ENCODE measurements around the gene OGFOD3.
"Not testable (repeated sequence)": the region's sequence is repeated elsewhere in the genome, so short reads cannot be mapped to it uniquely, and the experiment has no call there.

The OGFOD3 gene, protein sequence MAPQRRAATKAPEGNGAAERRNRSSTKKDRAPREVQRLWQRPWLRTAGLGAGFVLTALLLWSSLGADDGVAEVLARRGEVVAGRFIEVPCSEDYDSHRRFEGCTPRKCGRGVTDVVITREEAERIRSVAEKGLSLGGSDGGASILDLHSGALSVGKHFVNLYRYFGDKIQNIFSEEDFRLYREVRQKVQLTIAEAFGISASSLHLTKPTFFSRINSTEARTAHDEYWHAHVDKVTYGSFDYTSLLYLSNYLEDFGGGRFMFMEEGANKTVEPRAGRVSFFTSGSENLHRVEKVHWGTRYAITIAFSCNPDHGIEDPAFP

DNA sequence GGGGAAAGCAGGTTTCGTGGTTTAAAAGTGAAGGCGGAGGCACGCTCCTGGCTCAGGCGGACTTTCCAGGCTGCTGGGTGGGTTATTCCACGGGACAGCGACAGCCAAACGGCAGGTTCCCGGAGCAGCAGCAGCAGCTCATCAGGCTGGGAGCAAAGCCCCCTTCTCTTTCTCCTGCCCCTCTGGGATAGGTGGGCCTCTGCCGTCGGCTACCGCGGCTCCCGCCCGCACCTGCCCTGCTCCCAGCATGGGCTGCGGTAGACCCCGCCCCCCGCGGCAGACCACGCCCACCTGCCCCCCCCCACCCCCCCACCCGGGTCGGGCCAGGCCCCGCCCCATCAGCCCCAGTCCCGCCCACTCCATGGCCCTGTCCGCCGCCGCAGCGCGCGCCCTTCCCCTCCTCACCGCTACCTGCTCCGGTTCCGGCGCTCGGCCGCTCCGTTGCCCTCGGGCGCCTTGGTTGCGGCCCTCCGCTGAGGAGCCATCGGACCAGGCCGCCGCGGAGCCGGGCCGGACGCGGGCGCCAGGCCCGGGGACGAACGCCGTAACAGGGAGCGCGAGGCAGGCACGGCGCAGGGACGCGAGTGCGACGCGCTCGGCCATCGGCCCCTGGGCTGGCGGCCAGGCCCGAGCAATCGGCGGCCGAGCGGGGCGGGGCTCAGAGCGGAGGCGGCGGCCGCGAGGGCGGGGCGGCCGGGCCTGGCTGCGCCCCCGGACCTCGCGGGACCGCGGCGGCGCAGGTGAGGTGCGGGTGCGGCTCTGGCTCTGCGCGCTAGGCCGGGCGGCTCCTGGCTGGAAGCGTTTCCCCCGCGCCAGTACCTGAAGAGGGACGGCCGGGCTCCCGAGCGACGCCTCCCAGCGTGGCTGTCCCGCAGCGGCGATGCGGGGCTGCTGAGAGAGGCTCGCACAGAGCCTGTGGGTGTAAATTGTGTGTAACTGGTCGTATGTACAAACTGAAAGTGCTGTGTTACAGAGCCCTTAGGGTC lies at the start of gene OGFOD3, which contains the start of gene HEXD:
OGFOD3 (minus strand) TSS at position 586 of the 986 bp plus-strand sequence; CDS start at position 485, 101 bp downstream.
HEXD (plus strand) TSS at position 347 of the 986 bp plus-strand sequence. CDS start 1,453 bp downstream, outside the sequence.
- TF ChIP-seq, protein P1, sequence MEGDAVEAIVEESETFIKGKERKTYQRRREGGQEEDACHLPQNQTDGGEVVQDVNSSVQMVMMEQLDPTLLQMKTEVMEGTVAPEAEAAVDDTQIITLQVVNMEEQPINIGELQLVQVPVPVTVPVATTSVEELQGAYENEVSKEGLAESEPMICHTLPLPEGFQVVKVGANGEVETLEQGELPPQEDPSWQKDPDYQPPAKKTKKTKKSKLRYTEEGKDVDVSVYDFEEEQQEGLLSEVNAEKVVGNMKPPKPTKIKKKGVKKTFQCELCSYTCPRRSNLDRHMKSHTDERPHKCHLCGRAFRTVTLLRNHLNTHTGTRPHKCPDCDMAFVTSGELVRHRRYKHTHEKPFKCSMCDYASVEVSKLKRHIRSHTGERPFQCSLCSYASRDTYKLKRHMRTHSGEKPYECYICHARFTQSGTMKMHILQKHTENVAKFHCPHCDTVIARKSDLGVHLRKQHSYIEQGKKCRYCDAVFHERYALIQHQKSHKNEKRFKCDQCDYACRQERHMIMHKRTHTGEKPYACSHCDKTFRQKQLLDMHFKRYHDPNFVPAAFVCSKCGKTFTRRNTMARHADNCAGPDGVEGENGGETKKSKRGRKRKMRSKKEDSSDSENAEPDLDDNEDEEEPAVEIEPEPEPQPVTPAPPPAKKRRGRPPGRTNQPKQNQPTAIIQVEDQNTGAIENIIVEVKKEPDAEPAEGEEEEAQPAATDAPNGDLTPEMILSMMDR (IDR thresholded peaks at IDR 0.05; ENCODE audit: borderline replicate concordance, insufficient read depth, low read depth, low read length): no peak
- H3K4me3 ChIP-seq (ENCODE audit: low read depth, low read length): peak within 1 kb of the TSS; percentile 84

DNA sequence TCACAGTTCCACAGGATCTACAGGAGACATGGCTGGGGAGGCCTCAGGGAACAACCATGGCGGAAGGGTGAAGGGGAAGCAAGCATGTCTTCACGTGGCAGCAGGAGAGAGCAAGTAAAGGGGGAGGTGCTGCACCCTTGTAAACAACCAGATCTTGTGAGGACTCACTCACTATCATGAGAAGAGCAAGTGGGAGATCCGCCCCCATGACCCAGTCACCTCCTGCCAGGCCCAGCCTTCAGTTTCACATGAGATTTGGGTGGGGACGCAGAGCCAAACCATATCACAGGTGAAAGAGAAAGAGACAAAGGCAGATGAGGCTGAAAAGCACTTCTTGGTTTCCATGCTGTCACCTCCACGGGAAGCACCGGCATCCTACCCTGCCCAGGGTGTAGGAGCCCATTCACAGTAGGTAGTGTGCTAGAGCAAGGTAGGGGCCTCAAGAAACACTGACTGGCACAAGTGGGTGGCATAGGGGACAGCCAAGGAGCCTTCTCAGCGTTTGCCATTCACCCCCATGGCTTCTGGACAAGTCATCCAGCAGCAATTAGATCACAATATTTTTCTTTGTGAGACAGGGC lies 46.7 kb upstream of the OGFOD3 start:
- TF ChIP-seq, protein P1 (IDR thresholded peaks at IDR 0.05; ENCODE audit: borderline replicate concordance, insufficient read depth, low read depth, low read length): no peak
- H3K4me3 ChIP-seq (ENCODE audit: low read depth, low read length): no peak overlapping the region

DNA sequence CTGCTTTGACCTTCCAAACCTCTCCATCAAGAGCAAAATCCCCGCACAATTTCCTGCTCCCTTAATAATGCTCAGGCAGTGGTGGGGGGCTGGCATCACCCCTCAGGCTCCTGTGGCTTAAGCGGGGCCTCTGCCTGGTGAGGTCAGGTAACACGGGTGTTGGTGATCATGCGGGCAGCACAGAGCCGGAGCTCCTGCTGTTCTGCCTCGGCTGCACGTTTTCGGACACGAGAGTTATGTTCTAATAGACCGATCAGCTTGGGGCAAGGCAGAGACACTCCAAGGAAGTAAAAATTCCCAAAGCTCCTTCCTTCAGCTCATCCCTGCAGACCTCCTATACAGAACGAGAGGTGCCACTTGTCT lies 46.2 kb upstream of the OGFOD3 start:
- TF ChIP-seq, protein P1 (IDR thresholded peaks at IDR 0.05; ENCODE audit: borderline replicate concordance, insufficient read depth, low read depth, low read length): no peak
- no peak overlapping the region for H3K4me3 ChIP-seq (ENCODE audit: low read depth, low read length)

DNA sequence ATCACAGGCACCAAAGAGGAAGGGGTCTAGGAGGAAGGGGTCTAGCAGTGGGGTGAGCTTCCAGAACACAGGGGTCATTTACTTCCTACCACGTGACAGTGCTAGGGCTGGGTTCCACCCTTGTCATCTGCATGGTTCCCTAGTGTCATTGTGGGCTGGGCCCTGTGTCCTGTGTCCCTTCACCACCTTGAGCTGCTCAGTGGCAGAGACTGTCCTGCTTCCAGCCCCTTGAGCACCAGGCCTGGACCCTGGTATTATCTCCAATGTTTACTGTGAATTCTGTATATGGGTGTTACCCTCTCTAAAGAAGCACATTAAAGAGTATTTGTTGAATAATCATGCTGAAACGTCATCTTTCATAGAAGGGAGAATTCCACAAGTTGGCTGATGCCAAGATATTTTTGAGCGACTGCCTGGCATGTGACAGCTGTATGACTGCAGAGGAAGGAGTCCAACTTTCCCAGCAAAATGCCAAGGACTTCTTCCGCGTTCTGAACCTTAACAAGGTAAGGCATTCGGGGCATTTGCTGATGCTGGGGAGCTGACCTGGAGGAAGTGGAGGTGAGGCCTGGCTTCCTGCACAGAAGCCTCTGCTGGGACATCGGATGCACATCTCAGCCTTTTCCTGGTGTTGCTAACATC lies 45.7 kb upstream of the OGFOD3 start:
- TF ChIP-seq, protein P1 (IDR thresholded peaks at IDR 0.05; ENCODE audit: borderline replicate concordance, insufficient read depth, low read depth, low read length): no peak
- H3K4me3 ChIP-seq (ENCODE audit: low read depth, low read length): no peak overlapping the region

DNA sequence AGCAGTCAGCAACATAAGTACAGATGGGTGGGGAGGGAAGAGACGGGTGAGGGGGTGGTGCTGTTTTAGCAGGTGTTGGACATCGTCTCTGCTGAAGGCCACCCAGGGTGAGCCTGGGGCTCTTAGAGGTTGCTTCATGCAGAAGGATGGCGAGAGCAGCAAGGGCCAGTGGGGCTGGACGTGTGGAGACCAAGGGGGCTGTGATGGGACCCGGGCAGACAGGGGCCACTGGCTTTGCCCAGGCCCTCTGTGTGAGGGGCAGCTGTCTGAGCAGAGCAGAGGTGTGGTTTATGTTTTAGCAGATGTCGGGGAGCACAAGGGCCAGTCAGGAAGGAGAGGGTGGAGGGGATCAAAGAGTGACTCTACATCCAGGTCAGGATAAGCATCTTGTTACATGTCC lies 45.0 kb upstream of the OGFOD3 start:
- H3K4me3 ChIP-seq (ENCODE audit: low read depth, low read length): no peak overlapping the region
- TF ChIP-seq, protein P1 (IDR thresholded peaks at IDR 0.05; ENCODE audit: borderline replicate concordance, insufficient read depth, low read depth, low read length): no peak

DNA sequence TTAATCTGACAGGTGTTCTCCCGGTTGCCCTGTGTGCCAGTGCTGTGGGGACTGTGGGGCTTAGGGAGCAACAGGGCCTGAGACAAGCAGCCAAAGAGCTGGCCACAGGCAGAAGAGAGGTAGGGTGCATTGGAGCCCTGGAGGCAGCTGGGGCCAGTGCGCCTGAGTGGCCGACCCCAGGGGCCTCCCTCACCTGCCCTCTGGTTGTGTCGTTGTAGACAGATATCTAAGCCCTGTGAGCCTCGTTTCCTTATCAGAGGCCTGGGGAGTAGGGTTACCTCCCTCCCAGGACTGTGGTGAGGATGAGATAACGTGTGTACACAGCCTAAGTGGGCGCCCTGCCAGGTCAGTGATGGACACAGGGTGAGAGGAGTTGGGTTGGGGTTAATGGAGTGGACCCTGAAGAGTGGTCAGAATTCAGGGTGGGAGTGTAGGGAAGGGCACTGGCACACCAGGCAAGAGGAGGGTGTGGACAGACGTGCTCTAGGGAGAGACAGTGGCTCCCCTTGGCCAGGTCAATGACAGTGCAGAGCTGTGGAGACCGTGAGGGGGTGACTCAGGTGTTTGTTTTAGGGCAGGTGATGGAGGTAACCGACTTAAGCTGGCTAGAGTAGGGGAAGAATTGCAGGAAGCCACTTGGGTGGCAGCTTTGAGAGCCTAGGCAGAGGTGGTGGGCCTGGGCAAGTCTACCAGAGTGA lies 43.6 kb upstream of the OGFOD3 start:
- no peak overlapping the region for H3K4me3 ChIP-seq (ENCODE audit: low read depth, low read length)
- TF ChIP-seq, protein P1 (IDR thresholded peaks at IDR 0.05; ENCODE audit: borderline replicate concordance, insufficient read depth, low read depth, low read length): no peak

DNA sequence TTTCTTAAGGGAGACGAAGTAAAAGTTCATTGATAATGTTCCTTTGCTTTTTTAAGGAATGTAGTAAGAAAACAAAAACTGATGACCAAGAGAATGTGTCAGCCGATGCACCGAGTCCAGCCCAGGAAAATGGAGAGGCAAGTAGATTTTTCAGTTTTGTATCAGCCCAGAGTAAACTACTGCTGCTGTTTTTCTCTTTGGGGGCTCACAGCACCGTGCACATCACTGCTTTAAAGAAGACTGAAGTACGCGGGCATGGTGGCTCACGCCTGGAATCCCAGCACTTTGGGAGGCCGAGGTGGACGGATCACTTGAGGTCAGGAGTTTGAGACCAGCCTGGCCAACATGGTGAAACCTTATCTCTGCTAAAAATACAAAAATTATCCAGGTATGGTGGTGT lies 41.5 kb upstream of the OGFOD3 start:
- H3K4me3 ChIP-seq (ENCODE audit: low read depth, low read length): not testable (repeated sequence)

Measured in GM12875 (cell line).